ENCODE measurements around the gene GRIK4. TPM values are rescaled to one million over a fixed set of nuclear protein-coding genes. Genes with fewer than 3 reads are reported as not detected.

Gene GRIK4
- total RNA-seq, 1 donor from 2014 or later: under 0.01 TPM

DNA sequence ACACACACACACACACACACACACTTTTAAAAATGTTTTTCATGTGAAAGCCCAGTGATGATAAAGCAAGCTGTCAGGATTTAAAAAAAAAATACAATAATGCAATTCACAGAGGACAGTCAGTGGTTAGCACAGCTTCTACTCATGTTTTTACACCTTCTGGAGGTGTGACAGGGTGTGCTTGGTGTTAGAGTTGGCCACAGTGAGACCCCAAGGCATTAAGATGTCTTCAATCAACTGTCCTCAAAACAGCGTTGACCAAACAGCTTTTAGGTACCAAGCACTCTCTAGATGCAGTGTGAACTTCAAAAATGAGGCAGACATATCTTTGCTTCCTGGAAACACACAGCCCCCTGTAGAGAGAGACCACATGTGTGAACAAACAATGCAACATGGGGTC is 346.0 kb downstream of the GRIK4 start:
- no peak for DNase-seq

DNA sequence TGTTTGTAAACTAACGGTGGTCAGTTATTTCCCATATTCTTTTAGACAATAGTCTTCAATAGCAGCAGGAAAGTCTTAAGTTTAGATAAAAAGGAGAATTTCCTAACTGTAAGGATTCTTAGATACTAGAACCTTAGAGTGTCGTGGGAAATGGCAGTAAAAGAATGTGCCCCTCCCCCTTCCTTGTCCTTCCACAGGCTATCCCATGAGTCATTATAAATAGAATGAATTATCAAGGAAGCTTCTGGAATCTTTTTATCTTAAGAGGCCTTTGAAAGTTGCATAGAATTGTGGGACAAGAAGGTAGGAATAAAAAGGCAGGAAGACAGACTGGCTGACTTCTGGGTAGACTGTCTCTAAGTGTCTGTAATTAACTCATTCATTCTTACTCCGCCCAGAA is 347.2 kb downstream of the GRIK4 start:
- DNase-seq: peak; percentile 45

DNA sequence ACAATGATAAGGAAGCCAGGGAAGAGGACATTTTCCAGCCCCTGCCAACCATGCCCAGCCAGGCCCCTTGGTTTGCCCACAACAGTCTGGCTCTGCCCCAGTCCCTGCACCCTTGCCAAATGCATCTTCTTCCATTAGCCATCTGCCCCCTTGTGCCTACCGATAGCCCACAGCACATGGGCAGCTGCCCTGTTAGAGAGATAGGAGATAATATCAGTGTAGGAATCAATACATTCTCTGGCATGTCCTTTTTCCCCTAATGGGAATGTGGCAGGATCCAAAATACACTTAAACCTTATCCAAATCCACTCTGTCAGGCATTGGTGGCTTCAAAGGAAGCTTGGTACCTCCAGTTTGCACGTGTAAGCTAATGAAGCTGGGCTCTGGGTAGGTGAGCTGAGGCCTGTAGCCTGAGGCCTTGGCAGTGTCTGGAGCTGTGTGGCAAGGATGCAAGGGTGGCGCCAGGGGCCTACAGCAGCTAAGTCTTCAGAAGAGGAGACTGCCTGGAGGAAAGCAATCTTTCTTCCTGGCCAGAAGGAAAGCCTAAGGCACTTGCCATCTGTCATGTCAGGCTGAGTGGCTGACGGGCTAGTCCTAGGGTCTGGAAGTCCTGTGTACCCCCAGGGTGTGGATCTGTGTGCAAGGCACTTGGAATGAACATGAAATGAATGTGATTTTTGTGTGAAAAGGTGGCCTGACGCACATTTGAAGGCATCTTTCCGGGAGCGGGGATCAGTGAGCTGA is 348.2 kb downstream of the GRIK4 start:
- no peak for DNase-seq

GRCh38 chr11:120863359-120863758 is 351.8 kb downstream of the GRIK4 start:
- DNase-seq: no peak

DNA sequence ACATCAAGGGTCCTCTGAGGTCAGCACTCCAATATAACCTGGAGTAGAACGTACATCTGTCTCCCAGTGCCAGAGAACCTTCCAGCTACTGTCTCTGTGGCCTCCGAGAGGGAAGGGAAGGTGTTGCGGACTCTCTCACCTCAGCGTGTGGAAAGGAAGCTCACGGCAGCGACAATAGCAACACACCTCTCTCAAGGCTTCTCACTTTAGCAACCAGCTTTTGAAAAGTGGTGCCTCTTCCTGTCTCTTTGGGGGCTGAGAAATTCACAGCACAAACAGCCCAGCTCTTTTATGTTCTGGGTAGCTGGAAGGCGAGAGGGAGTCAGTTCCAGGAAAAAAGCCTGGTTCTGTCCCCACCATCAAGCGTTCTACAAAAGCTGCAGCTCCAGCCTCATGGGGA is 355.5 kb downstream of the GRIK4 start:
- DNase-seq: no peak

- no peak for DNase-seq
Measured at GRCh38 chr11:120867531-120867930, 356.0 kb downstream of the GRIK4 start.

GRCh38 chr11:120867988-120868387 is 356.4 kb downstream of the GRIK4 start:
- DNase-seq: no peak

- no peak for DNase-seq
Measured at GRCh38 chr11:120869097-120869496, 357.5 kb downstream of the GRIK4 start.

GRCh38 chr11:120869516-120870011 is 358.0 kb downstream of the GRIK4 start:
- no peak for DNase-seq

- no peak for DNase-seq
Measured at GRCh38 chr11:120871194-120871593, 359.6 kb downstream of the GRIK4 start.

DNA sequence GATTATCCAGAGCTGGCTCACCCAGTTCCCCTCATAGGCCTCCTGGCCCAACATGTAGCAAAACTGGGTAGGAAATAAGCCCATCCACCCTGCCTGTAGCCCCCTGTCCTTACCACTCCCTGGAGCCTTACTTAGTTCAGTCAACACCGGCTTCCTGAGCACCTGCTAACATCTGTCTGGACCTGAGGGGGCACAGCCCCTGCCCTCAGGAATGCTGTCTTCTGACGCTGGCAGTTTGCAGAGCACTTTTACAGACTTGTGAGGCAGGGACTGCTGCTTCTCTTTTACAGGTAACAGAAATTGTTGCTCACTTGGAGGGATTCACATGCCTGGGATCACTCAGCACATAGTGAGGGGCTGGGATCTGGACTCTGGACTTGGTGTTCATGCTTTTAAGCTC is 360.4 kb downstream of the GRIK4 start:
- DNase-seq: no peak

- DNase-seq: no peak
Measured at GRCh38 chr11:120873966-120874735, 362.6 kb downstream of the GRIK4 start.

DNA sequence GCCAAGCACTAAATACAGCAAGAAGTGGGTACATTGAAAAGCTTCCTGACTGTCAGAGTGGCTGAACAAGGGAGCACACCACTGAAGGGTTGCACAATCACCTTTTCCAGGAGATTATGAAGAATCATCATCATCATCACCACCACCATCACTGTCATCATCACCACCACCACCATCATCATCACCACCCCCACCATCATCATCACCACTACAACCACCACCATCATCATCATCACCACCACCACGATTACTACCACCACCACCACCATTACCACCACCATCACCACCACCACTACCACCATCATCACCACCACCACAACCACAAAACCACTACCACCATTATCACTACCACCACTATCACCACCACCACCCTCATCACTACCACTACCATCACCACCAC is 364.4 kb downstream of the GRIK4 start:
- no peak for DNase-seq

DNA sequence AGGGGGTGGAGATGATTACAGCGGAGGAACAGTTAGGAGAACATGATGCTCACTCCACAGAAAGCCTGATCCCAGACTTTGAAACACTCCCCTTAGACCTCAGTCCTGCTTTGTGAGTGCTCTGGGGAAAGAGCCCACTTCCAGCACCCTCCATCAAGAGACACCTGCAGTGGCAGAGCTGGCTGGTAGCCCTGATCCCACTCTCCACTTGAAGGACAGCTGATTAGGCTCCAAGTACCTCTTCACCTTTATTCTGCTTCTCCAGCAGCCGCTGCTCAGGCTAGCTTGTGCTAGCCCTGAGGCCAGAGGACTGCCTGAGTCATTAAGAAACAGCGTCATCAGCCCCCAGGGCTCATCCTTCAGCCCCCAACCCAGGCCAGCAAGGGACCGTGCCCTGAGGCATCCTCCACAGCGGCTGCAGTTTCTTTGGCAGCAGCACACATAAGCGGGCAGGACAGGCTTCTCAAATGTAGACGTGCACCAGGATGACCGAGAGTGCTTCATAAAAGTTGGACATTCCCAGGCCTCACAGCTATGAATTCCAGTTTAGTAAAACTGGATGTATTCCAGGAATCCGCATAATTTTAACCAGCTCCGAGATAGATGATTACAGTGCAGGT is 366.3 kb downstream of the GRIK4 start:
- no peak for DNase-seq

GRCh38 chr11:120878781-120879180 is 367.2 kb downstream of the GRIK4 start:
- no peak for DNase-seq

DNA sequence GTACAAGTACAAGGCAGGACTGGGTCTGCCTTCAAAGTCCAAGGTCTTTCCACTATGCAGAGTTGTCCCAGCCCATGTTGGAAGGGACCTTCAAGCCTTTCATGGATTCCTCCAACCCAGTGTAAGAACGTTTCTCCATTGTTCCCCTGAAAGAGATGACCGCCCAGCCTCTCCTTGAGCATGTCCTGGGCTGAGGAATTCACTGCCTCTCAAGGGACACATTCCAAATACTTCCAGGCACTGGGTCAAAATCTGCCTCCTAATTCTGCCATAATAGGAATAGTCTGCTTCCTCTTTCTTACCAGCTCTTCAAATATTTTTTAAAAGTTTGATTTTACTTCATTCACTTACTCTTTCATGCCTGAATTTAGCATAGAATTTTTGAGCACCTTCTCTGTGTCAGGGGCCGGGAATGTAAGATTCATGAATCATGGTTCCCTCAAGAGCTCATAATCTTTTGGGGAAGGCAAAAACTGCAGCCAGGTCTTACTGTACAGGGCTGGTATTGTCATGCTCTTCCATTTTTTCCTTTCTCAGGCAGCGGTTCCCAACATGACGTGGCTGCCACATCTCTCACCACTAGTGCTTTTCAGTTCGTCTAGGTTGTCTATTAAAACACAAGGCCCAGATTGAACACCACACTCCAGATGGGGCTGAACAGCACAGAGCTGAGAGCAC is 369.1 kb downstream of the GRIK4 start:
- no peak for DNase-seq

DNA sequence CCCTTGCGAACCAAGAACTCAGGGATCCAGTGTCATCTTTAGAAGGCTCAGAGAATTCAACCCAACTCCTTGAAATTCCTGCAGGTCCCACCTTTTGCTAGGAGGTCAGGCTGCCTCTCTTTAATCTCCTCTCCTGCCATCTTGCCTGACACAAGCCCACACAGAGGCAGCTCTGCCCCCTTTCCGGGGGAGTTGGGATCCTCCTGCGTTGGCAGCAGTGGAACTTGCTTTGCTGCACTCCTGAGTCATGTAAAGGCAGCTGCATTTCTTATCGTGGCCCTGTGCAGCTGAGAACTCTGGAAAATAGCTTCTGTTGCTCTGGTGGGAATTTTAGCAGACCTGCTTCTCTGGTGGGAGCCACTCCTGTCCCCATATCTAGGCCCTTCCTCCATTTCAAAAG is 370.0 kb downstream of the GRIK4 start:
- no peak for DNase-seq

DNA sequence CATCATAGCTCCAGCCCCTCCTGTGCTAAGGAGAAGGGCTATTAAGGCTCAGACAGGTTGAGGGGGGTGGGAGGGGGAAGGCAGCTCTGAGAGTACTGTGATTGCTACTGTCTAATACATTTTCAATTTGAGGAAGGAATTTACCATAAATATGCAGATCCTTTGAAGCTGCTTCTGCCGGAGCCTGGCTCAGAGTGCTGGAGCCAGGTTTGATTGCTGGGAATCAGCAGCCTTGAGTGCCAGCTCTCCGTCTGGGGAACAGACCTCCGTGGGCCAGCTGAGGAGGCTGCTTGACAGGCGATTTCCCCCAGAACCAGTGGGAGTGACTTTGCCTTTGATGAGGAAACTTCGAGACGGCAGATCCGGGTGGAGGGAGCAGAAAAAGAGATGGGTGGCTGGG is 370.6 kb downstream of the GRIK4 start:
- no peak for DNase-seq

DNA sequence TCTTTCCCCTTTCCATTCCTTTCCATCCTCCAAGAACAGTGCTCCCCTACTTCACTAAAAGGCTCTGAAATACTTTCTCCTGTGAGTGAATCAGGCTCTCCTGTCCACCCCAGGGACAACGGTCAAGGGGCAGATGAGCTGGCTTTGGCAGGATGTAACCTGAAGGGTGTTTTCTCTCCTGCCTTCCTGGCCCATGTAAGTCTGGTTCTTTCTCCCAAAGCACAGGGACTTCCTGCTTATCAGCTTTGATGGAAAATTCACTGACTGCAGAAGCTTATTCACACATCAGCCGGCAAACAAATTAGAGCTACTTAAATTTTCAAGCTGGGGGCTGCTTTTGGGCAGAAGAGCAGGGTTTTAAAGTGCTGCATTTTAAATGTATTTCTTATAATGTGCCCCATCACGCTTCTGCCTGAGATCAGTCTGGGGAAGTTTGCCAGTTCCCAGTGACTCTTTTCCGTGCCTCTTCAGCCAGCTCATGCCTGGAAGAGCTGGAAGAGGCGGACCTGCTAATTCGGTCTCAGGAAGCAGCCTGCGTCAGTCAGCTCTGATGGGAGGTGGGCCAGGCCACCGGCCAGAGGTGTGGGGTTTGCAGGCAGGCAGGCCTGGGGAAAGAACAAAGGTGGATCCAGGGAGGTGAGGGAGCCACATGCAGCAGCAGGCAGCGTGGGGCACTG is 372.0 kb downstream of the GRIK4 start:
- peak; percentile 68 for DNase-seq

DNA sequence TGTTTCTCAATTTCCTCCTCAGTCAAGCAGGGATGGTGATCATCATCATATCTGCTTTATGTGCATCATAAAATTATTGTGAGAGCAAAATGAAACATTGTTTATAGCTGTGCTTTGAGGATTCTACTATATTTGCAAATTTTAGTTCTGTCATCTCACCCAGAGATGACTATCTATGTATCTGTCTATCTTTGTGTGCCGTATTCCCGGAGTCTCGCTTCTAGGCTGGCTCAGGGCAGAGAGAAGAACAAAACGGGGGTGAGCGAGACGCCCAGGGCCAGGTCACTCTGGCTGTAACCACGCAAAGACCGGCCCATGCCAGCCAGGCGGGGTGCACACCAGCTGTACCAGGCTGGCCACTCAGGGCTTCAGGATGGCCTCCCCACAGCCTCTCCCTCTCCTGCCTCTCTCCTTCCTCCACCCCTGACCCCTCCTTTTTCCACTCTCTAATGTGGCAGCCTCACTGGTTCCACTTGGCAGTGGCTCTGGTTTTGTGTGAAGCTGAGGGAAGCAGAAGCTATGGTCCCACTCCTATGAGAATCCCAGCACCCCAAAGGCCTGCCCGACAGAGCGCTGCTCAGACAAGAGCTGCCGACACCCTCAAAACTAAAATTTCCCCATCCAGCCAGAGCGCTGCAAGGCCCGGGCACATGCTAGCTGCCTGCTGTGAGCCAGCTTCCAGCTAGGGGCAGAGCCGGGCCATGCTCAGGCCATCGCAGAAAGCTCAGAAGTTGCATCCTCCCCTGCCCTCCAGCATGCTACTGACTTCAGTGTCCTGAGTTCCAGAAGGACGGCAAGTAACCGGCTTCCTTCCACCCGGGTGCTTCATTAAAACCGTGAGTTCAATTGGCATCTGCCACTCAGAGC is 372.8 kb downstream of the GRIK4 start:
- DNase-seq: no peak

DNA sequence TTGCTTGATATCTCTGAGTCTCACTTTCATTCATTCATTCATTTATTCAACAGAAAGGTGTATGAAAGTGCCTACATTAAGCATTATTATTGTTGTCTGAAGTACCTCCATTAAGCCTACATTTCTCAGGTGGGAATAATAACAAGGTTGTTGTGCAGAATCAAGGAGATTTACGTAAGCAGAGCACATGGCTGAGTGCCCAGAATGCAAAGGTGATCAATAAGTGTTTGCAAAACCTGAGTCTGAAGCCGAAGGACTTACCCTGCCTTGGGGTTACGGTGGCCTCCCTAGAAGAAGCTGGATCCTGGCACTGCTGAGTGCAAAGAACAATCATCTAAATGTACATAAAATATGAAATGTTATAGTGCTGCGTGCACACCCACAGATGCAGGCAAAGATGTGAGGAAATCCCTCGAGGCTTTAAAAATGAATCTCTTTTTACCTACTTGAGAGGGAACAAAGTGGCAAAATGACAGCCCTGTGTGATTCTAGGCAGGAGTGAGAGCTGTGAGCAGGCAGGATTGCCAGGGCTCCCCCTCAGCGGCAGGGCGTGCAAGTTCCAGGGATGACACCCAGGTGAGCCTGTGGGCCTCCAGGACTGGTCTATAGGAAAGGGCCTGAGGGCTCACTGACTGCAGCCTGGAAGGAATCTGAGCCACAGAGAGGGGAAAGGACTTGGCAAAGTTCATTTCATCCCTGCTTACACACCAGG is 379.2 kb downstream of the GRIK4 start:
- no peak for DNase-seq
